ENCODE measurements around the gene NEK6. TPM values are rescaled to one million over a fixed set of nuclear protein-coding genes. Genes with fewer than 3 reads are reported as not detected.

The NEK6 gene
- total RNA-seq, 2 experiments from 2014 or later = 0.89 to 1.7 TPM

GRCh38 chr9:124291801-124292396 is 34.1 kb downstream of the NEK6 start:
- peaks cover 0 to 4% of the 10 kb centered on the region in 2 experiments for H3K9me3 ChIP-seq (ENCODE audit: control insufficient read depth in 1 of 2, insufficient read depth in 1 of 2, low read length in 2 of 2)
- H3K27me3 Mint-ChIP-seq = peaks cover 4% of the 10 kb centered on the region
- ChIA-PET CTCF (interaction anchor here (0.7 kb wide), 1 partner anchor 165 kb away, joined by 3 read pairs; no protein-coding TSS in a partner anchor), POLR2A (no interaction called here)
- ATAC-seq (ENCODE audit: poor library complexity) = no peak
- peaks cover 29% of the 10 kb centered on the region for H3K4me1 ChIP-seq (ENCODE audit: insufficient read depth, low read length)
- H3K4me3 ChIP-seq (ENCODE audit: low read length) = no peak overlapping the region
- H3K27ac ChIP-seq (ENCODE audit: low read depth in 1 of 2, low read length in 2 of 2) = no peak overlapping the region
- H3K4me1 Mint-ChIP-seq (ENCODE audit: low read depth) = peaks cover under 1% of the 10 kb centered on the region
- H3K36me3 Mint-ChIP-seq (ENCODE audit: low read depth) = no peaks in the 10 kb centered on the region
- H3K36me3 ChIP-seq (ENCODE audit: insufficient read depth, low read length) = no peaks in the 10 kb centered on the region
- peak in 3 of 14 experiments; percentile 27 to 52 (median 50) for DNase-seq
- H3K27me3 ChIP-seq (ENCODE audit: control insufficient read depth in 1 of 2, insufficient read depth in 2 of 2, low read length in 2 of 2) = no peaks in the 10 kb centered on the region
- no peaks in the 10 kb centered on the region for H3K9me3 Mint-ChIP-seq
- TF ChIP-seq CTCF (IDR thresholded peaks at IDR 0.05) = no peak
- no peak overlapping the region for H3K27ac Mint-ChIP-seq
- no peak overlapping the region for H3K4me3 Mint-ChIP-seq
- intact Hi-C loops (cut with DNase I, micrococcal nuclease) = no loop called here

DNA sequence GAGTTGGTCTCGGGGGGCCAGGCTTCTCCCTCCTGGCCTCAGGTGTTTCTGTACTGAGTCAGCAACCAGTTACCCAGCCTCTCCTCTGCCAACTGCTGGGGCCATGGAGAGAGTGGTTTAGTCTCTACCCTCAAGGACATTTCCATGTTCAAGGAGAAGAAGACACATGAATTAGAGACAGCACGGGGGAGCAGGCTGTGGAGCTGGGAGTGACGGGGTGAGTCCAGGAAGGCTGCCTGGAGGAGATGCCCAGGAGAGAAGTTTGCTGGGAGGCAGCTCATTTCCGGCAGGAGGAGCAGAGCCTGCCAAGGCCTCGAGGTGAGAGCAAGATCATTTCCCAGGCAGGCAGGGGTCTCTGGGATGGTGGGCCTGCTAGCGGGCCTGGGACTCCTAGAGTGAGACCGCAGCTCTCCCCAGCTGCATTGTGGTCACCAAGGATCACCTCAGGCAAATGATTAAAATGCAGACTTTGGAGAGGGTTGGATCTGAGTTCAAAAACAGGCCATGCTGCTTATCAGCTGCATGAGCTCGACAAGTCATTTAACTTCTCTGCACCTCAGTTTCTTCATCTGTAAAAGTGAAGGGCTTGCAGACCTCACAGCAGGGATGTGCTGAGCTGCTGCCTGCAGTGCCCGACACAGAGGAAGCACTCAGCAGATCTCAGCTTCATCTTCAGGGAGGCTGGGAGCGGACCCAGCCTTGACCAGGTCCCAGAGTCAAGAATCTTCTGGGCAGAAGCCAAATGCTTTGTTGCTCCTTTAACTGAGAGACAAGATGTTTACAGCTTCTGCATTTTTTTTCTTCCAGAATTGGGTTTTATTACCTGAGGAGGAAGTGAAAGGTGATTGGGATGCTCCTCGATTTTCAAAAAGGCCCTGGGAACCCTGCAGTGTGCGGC is 35.2 kb downstream of the NEK6 start:
- Mint-ChIP-seq H3K27ac (no peak overlapping the region), H3K36me3 (ENCODE audit: low read depth) (no peaks in the 10 kb centered on the region), H3K9me3 (no peaks in the 10 kb centered on the region), H3K4me1 (ENCODE audit: low read depth) (no peaks in the 10 kb centered on the region), H3K4me3 (no peak overlapping the region), H3K27me3 (peaks cover 4% of the 10 kb centered on the region)
- TF ChIP-seq CTCF (IDR thresholded peaks at IDR 0.05) = no peak
- CTCF ChIA-PET = no interaction called here
- Histone ChIP-seq H3K4me1 (ENCODE audit: insufficient read depth, low read length) (peaks cover 26% of the 10 kb centered on the region), H3K27me3 (ENCODE audit: control insufficient read depth in 1 of 2, insufficient read depth in 2 of 2, low read length in 2 of 2) (no peaks in the 10 kb centered on the region), H3K4me3 (ENCODE audit: low read length) (no peak overlapping the region), H3K9me3 (ENCODE audit: control insufficient read depth in 1 of 2, insufficient read depth in 1 of 2, low read length in 2 of 2) (peaks cover 0 to 4% of the 10 kb centered on the region in 2 experiments), H3K27ac (ENCODE audit: low read depth in 1 of 2, low read length in 2 of 2) (no peak overlapping the region), H3K36me3 (ENCODE audit: insufficient read depth, low read length) (no peaks in the 10 kb centered on the region)
- POLR2A ChIA-PET = no interaction called here
- intact Hi-C loops (cut with DNase I, micrococcal nuclease) = no loop called here
- ATAC-seq (ENCODE audit: poor library complexity) (no peak), DNase-seq (no peak)

DNA sequence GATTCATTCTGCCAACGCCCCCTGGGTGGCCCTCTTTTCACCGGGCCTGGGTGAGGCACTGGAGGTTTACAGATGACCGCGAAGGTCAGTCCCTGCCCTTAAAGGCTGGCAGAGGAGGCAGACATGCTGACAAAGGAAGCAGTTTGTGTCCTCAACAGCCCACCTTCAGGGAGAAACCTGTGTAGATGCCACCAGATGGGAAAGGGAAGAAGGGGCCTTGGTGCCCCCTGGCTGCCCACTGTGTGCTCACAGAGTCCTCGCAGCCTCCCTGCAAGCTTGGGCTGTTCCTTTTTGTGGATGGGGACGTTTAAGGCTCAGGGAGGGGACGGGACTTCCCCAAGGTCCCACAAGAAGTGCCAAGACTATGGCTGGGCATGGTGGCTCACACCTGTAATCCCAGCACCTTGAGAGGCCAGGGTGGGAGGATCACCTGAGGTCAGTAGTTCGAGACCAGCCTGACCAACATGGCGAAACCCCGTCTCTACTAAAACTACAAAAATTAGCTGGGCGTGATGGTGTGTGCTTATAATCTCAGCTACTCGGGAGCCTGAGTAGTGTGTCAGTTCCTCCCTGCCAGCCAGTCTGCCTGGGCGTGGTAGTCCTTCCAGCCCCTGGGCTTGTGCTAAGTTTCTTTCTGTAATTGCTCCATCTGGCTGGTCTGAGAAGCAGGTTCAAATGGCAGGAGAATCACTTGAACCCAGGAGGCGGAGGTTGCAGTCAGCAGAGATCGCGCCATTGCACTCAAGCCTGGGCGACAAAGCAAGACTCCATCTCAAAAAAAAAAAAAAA is 36.2 kb downstream of the NEK6 start:
- intact Hi-C loops (cut with DNase I, micrococcal nuclease) = no loop called here
- no peak overlapping the region for H3K4me3 Mint-ChIP-seq
- H3K4me1 Mint-ChIP-seq (ENCODE audit: low read depth) = no peaks in the 10 kb centered on the region
- Histone ChIP-seq H3K4me3 (ENCODE audit: low read length) (no peak overlapping the region), H3K27ac (ENCODE audit: low read depth in 1 of 2, low read length in 2 of 2) (no peak overlapping the region), H3K9me3 (ENCODE audit: control insufficient read depth in 1 of 2, insufficient read depth in 1 of 2, low read length in 2 of 2) (peaks cover 0 to 4% of the 10 kb centered on the region in 2 experiments), H3K27me3 (ENCODE audit: control insufficient read depth in 1 of 2, insufficient read depth in 2 of 2, low read length in 2 of 2) (no peaks in the 10 kb centered on the region), H3K4me1 (ENCODE audit: insufficient read depth, low read length) (peaks cover 26% of the 10 kb centered on the region), H3K36me3 (ENCODE audit: insufficient read depth, low read length) (no peaks in the 10 kb centered on the region)
- no peak for ATAC-seq (ENCODE audit: poor library complexity)
- peak in 2 of 14 experiments; percentile 18 to 36 for DNase-seq
- peaks cover 4% of the 10 kb centered on the region for H3K27me3 Mint-ChIP-seq
- CTCF ChIA-PET = no interaction called here
- no peaks in the 10 kb centered on the region for H3K9me3 Mint-ChIP-seq
- TF ChIP-seq CTCF (IDR thresholded peaks at IDR 0.05) = no peak
- H3K36me3 Mint-ChIP-seq (ENCODE audit: low read depth) = no peaks in the 10 kb centered on the region
- H3K27ac Mint-ChIP-seq = no peak overlapping the region
- POLR2A ChIA-PET = no interaction called here
